HCT116 (cell line): Measurements from ENCODE around the gene CWC22.

ENCODE experiments used
- CTCF ChIP-seq, 3 experiments: fragments of 200-600 bp in 1 of 3; sonication (generic) in 1 of 3; IDR thresholded peaks in 2 of 3; conservative IDR thresholded peaks in 1 of 3; 2 replicates each; pipeline ENCODE4 v1.5.1; 2012 to 2017; ENCODE audit warnings: low read depth in 2 of 3, low read length in 2 of 3, antibody characterized with exemption in 1 of 3, borderline replicate concordance in 1 of 3, control low read depth in 1 of 3, mild to moderate bottlenecking in 1 of 3, mixed read lengths in 1 of 3, mixed run types in 1 of 3, moderate library complexity in 1 of 3; ENCODE audit not compliant: insufficient read depth in 1 of 3
- POLR2A ChIP-seq: IDR thresholded peaks from 2 replicates; pipeline ENCODE4 v1.7.0; 2011; ENCODE audit warnings: borderline replicate concordance; ENCODE audit not compliant: insufficient read depth, insufficient read length; ENCODE audit errors: extremely low read depth

GRCh38 chr2:180006781-180007579 is at the start of gene CWC22:
- TF ChIP-seq POLR2A (peak; percentile 38), CTCF (IDR thresholded peaks at IDR 0.05 in 2 of 3, conservative IDR thresholded peaks at IDR 0.05 in 1 of 3; ENCODE audit: borderline replicate concordance in 1 of 3, insufficient read depth in 1 of 3, low read depth in 2 of 3, low read length in 2 of 3) (no peak)
